ENCODE data around the gene ARL10. TPM values are rescaled to one million over a fixed set of nuclear protein-coding genes. Genes with fewer than 3 reads are reported as not detected.

ARL10 gene
- total RNA-seq, 1 donor from 2014 or later = 63.9 TPM

Small RNAs within 50 kb of the gene (small RNA-seq; reads per million reads assigned to genes)
- 23.5 reads per million, percentile 95 among the genes with 10 or more reads in this experiment for gene MIR1271 (ENCODE audit: low replicate concordance)

Other genes starting within 250 kb of the ARL10 start
- 12.5 TPM for gene SIMC1, start 127.1 kb upstream of the ARL10 start, total RNA-seq
- gene KIAA1191, start 3.7 kb upstream of the ARL10 start, total RNA-seq = 76.7 TPM
- 5.7 TPM for gene NOP16, start 23.1 kb downstream of the ARL10 start, total RNA-seq
- 18.4 TPM for gene HIGD2A, start 23.3 kb downstream of the ARL10 start, total RNA-seq
- gene CLTB, start 51.1 kb downstream of the ARL10 start, total RNA-seq = 42.3 TPM
- gene FAF2, start 82.9 kb downstream of the ARL10 start, total RNA-seq = 24.6 TPM
- gene RNF44, start 171.9 kb downstream of the ARL10 start, total RNA-seq = 13.5 TPM
- gene CDHR2, start 183.9 kb downstream of the ARL10 start, total RNA-seq = under 0.01 TPM
- gene GPRIN1, start 244.7 kb downstream of the ARL10 start, total RNA-seq = 104 TPM